GM12874 (cell line): ENCODE results near the gene YY1.

Source experiments
- TF ChIP-seq, protein P1 (sequence below): IDR thresholded peaks from 2 replicates; pipeline ENCODE4 v1.5.1; 2011; ENCODE audit warnings: low read depth, mild to moderate bottlenecking, control low read depth, low read length, moderate library complexity; ENCODE audit not compliant: insufficient read depth

YY1 gene

DNA sequence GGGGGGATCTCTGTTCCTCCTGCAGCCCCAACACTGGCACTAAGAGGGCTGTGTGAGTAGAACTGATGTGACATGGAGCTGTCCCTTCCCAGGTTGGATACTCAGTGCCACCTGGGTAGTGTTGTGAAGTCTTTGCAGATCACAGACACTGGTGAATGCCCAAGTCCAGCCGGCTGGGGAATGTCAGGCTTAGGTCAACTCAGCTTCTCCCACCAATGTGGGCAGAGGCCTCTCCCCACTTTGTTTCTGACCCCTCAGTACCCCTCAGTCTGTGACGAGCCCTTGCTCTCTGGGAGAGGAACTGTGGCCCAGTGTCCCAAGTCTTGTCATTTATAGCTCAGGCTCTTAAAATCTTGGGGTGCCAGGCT is 56.0 kb downstream of the YY1 start:
- TF ChIP-seq, protein P1, sequence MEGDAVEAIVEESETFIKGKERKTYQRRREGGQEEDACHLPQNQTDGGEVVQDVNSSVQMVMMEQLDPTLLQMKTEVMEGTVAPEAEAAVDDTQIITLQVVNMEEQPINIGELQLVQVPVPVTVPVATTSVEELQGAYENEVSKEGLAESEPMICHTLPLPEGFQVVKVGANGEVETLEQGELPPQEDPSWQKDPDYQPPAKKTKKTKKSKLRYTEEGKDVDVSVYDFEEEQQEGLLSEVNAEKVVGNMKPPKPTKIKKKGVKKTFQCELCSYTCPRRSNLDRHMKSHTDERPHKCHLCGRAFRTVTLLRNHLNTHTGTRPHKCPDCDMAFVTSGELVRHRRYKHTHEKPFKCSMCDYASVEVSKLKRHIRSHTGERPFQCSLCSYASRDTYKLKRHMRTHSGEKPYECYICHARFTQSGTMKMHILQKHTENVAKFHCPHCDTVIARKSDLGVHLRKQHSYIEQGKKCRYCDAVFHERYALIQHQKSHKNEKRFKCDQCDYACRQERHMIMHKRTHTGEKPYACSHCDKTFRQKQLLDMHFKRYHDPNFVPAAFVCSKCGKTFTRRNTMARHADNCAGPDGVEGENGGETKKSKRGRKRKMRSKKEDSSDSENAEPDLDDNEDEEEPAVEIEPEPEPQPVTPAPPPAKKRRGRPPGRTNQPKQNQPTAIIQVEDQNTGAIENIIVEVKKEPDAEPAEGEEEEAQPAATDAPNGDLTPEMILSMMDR = no peak

DNA sequence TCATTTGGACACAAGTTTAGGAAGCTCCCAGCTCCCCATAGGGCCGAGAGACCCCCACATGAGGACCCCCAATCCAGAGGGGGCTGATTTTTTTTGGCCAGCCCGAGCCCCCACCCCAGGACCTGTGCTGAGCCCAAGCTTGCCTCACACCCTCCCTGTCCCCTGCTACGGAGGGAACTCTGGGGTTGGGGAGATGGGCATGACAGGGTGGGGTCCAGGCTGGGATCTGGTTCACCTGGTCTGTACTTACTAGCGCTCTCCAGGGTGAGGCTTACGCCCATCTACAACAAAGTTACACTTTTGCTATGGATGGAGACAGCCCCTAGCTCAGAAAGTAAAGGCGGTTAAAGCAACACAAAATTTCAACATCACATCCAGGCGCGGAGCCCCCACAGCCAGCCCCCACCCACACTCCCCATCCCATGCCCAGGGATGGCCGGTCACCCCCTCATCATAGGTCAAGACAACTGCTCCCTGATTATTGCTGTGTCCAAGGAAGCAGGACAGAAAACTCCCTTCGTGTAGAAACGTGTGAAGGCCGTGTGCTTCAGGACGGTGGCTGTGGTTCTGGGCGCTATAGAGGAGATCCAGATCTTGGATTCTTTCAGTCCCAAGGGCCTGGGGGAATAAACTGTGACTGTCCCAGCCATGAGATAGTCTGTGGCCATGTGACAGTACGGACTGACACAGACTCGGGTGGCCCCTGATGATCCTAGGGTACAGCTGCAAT is 56.6 kb downstream of the YY1 start:
- TF ChIP-seq, protein P1 = no peak

DNA sequence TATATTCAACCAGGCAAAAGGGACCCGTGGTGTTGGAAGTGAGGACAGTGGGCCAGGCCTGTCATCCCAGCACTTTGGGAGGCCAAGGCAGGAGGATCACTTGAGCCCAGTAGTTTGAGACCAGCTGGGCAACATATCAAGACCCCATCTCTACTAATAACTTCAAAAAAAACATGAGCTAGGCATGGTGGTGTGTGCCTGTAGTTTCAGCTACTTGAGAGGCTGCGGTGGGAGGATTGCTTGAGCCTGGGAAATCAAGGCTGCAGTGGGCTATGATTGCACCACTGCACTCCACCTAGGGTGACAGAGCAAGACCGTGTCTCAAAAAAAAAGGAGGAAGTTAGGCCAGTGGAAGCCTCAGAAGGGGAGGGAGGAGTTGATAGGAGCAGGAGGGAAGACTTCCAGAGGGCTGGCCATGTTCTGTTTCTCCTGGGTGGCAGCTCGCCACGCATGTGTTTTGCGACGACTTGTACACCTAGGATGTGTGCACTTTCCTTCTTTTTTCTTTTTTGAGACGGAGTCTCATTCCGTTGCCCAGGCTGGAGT is 57.2 kb downstream of the YY1 start:
- TF ChIP-seq, protein P1 = no peak

DNA sequence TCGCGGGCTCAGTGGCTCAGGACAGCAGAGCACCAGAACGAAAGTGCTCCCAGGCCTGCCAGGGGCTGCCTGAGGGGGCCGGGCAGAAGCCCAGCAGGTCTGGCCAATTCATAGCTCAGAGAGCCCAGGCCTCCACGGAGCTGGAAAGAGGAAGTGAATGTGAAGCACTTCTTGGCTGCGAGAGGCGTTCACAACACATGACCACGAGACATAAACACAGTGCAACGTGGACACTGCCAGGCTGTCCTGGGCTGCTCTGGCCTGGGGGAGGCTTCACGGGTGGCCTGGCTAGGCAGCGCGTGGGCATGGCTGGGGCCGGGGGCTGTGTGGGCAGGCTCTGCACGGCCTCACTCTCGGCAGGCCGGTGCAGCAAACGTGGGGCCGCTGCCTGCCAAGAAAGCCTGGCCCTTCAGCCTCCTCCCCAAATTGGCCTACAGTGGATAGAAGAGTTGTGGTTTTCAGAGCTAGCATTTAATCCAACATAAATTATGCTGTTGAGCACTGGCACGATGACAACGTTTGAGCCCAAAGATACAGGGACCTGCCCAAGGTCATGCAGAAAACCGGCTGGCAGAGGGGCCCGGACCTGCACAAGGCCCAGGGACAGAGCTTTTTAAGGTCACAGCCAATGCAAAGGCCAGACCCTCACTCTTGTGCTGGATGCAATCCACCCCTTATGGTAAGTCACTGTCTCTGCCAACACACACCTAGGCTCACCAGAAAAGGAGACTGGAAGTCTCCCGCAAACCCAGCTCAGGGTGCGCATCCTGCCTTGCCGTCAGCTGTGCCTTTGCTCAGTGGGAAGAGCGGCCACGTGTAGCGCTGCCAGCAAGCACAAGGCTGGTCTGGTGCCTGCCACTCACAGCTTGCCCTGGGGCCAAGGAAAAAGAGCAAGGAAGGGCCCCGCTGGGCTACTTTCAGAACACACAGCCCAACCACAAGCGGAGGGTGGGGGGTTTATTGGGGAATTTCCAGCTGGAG is 58.7 kb downstream of the YY1 start:
- TF ChIP-seq, protein P1 = no peak

DNA sequence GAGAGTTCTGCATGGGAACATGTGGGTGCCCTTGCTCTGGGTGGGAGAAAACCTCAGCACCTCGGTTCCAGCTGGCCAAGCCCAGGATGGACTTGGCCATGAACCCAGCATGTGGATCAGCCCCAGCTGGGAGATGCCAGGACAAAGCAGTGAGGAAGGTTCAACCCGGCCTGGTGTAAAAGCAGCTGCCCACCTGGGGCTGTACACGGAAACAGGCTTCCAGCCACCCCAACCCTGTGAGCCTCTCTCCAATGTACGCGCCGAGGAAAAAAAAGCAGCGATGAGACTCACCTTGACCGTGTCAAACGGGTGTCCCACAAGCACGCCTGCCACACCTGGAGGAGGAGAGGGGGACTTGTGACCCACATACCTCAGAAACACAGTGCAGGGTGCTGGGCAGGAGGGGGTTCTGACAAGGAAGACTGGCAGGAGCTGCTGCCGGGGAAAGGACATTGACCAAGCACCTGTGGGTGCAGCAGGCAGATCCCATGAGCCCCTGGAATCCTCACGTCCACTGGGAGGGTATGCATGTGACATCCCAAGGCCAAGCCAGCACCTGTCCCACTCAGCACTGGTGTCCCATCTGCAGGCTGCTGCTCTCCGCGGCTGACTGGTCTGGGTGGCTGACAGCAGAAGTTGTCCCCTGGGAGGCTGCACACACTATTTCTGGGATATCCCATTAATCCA is 59.8 kb downstream of the YY1 start:
- TF ChIP-seq, protein P1 = no peak

DNA sequence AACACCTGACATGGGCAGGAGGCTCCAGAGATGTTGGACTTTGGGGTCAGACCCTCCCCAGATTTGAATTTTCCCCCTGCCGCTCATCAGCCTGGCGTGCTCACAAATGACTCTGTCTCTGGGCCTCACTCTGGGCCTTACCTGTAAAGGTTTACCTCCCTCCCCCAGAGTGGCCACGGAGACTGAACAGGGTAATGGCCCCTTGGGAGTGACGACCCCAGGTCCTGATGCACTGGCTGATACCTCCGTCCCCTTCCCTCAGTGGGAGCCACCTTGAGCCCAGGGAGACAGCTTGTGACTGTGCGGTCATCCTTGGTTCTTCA is 60.3 kb downstream of the YY1 start:
- TF ChIP-seq, protein P1 = no peak

DNA sequence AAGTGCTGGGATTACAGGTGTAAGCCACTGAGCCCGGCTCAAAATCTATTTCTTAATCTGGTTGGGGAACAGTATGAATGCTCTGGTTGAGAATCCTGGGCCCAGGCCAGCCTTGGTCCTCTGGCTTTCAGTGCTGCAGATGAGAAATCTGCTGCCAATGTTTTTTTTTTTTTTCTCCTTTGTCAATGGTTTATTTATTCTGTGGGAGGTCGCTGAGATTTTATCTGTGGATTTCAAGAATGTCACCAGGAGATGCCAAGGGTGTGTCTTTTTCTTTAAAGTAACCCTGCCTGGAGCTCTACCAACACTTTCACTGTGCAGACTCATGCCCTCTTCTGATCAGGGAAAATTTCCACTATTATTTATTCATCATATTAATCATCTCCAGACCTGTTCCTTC is 63.7 kb downstream of the YY1 start:
- TF ChIP-seq, protein P1 = no peak
